GM18508 (cell line): ENCODE results near the gene ADAMTS16.

Experiments
- ATAC-seq: cut with Tn5 transposase; IDR thresholded peaks from one replicate; pipeline ENCODE4 v1.9.1; 2021; ENCODE audit warnings: moderate number of reproducible peaks; ENCODE audit not compliant: insufficient read depth, unreplicated experiment

The ADAMTS16 gene

GRCh38 chr5:5182508-5183188 lies 42.5 kb downstream of the ADAMTS16 start:
- ATAC-seq, result no peak

- no peak for ATAC-seq
These were observed 43.1 kb downstream of the ADAMTS16 start for GRCh38 chr5:5183189-5183699.

- ATAC-seq, result no peak
These were observed 43.8 kb downstream of the ADAMTS16 start for GRCh38 chr5:5183933-5184332.

GRCh38 chr5:5188376-5189050 lies 48.4 kb downstream of the ADAMTS16 start:
- ATAC-seq, result no peak

- ATAC-seq, result no peak
These were observed 48.9 kb downstream of the ADAMTS16 start for GRCh38 chr5:5189051-5189430.

- no peak for ATAC-seq
These were observed 51.8 kb downstream of the ADAMTS16 start for GRCh38 chr5:5191906-5192305.

- ATAC-seq, result no peak
These were observed 52.6 kb downstream of the ADAMTS16 start for GRCh38 chr5:5192681-5193080.

- no peak for ATAC-seq
These were observed 55.2 kb downstream of the ADAMTS16 start for GRCh38 chr5:5195128-5195918.

GRCh38 chr5:5198135-5198534 lies 58.0 kb downstream of the ADAMTS16 start:
- ATAC-seq, result no peak

- no peak for ATAC-seq
These were observed 58.7 kb downstream of the ADAMTS16 start for GRCh38 chr5:5198815-5199214.

GRCh38 chr5:5199495-5199894 lies 59.4 kb downstream of the ADAMTS16 start:
- ATAC-seq, result no peak

- no peak for ATAC-seq
These were observed 60.0 kb downstream of the ADAMTS16 start for GRCh38 chr5:5200133-5200532.

GRCh38 chr5:5202321-5202720 lies 62.2 kb downstream of the ADAMTS16 start:
- no peak for ATAC-seq

- no peak for ATAC-seq
These were observed 63.3 kb downstream of the ADAMTS16 start for GRCh38 chr5:5203451-5203850.

GRCh38 chr5:5207828-5208227 lies 67.7 kb downstream of the ADAMTS16 start:
- no peak for ATAC-seq

GRCh38 chr5:5209089-5209488 lies 69.0 kb downstream of the ADAMTS16 start:
- no peak for ATAC-seq

- ATAC-seq, result no peak
These were observed 69.6 kb downstream of the ADAMTS16 start for GRCh38 chr5:5209510-5210286.

GRCh38 chr5:5217371-5217770 lies 77.2 kb downstream of the ADAMTS16 start:
- ATAC-seq, result peak; percentile 98

- no peak for ATAC-seq
These were observed 78.3 kb downstream of the ADAMTS16 start for GRCh38 chr5:5218396-5218795.

GRCh38 chr5:5219541-5219940 lies 79.4 kb downstream of the ADAMTS16 start:
- ATAC-seq, result no peak
